ENCODE results near the gene DCAF7.

Gene DCAF7

DNA sequence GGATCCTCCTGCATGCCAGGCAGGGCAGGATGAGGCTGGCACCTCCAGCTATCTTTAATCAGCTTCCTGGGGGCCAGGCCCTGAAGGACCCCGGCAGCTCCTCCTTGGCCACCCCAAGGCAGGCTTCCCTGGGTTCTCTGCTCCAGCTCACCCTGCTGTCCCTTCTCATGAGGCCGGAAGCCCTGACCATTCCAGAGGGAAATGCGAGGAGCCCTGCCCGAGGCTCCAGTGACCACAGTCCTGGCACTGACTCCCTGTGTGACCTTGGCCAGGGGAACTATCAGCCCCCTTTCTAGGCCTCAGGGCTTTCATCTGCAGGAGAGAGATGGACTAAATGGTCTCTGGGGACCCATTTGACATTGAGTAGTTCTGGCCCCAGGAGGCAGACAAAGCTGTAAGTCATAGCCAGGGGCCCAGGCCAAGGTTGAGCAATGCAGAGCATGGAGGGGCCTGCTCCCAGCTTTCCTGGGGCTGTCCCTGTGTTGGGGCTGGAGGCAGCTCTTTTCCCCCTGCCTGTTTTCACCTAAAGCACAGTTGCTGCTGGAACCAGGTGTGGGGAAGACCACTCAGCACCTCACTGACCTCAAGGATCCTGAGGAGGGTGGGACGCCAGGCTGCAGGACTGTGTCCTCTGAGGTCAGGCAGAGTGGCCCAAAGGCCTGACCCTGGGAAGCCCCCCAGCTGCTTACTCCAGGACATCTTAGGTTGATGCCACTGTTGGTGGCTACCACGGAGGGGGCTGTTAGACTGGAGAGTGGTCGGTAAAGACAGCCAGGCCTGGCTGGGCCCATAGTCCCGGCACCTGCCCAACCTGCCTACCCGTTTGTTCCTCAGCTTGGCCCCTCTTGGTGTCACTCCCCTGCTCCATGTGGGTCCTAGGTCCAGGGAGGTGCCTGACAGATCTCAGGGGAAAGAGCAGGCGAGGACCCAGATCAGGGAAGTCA is 19.0 kb upstream of the DCAF7 start:
- Histone ChIP-seq H3K79me2 (ENCODE audit: insufficient read depth, low read depth) (no peaks in the 10 kb centered on the region), H3K4me1 (ENCODE audit: low read depth, poor library complexity, severe bottlenecking) (no peaks in the 10 kb centered on the region), H3K4me2 (no peak overlapping the region), H3K9ac (no peak overlapping the region), H3K4me3 (IDR thresholded peaks at IDR 0.05; ENCODE audit: insufficient read depth, low read depth, low read length) (no peak overlapping the region), H3K27me3 (ENCODE audit: insufficient read depth, low read depth) (peaks cover 27% of the 10 kb centered on the region), H3K27ac (no peak overlapping the region), H2AFZ (ENCODE audit: low read depth) (no peak overlapping the region), H3K36me3 (ENCODE audit: insufficient read depth) (no peaks in the 10 kb centered on the region), H4K20me1 (ENCODE audit: insufficient read depth) (no peaks in the 10 kb centered on the region)
- TF ChIP-seq CTCF (conservative IDR thresholded peaks at IDR 0.05; ENCODE audit: low read depth, low read length) = no peak

DNA sequence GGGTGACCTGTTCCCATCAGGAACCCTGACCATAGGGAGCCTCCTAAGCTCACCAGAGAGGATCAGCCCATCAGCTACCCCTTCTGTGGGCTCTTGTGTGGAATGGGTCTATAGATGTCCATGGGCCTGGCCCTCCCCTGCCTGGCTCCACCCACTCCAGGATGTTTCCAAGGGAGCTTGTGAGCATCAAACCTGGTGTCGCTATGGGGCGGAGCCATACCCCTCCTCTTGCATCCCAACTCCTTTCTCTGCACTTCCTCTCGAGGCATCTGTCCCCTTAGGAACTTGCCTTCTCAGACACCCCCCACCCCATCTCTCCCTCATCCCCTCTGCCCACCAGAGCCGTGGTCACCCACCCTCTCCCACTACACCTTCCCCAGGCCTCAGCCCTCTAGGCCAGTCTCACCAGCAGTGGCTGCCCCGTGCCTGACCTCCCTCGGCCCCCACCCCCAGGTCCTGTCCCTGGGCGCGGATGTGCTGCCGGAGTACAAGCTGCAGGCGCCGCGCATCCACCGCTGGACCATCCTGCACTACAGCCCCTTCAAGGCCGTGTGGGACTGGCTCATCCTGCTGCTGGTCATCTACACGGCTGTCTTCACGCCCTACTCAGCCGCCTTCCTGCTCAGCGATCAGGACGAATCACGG is 16.7 kb upstream of the DCAF7 start:
- Histone ChIP-seq H3K79me2 (ENCODE audit: insufficient read depth, low read depth) (no peaks in the 10 kb centered on the region), H3K27me3 (ENCODE audit: insufficient read depth, low read depth) (peaks cover 13% of the 10 kb centered on the region; the same call in 1 of the 2 replicates), H3K36me3 (ENCODE audit: insufficient read depth) (no peaks in the 10 kb centered on the region), H4K20me1 (ENCODE audit: insufficient read depth) (no peaks in the 10 kb centered on the region), H3K4me3 (IDR thresholded peaks at IDR 0.05; ENCODE audit: insufficient read depth, low read depth, low read length) (no peak overlapping the region), H2AFZ (ENCODE audit: low read depth) (no peak overlapping the region), H3K9ac (no peak overlapping the region), H3K4me2 (no peak overlapping the region), H3K27ac (no peak overlapping the region), H3K4me1 (ENCODE audit: low read depth, poor library complexity, severe bottlenecking) (no peaks in the 10 kb centered on the region)
- no peak for TF ChIP-seq CTCF (conservative IDR thresholded peaks at IDR 0.05; ENCODE audit: low read depth, low read length)

DNA sequence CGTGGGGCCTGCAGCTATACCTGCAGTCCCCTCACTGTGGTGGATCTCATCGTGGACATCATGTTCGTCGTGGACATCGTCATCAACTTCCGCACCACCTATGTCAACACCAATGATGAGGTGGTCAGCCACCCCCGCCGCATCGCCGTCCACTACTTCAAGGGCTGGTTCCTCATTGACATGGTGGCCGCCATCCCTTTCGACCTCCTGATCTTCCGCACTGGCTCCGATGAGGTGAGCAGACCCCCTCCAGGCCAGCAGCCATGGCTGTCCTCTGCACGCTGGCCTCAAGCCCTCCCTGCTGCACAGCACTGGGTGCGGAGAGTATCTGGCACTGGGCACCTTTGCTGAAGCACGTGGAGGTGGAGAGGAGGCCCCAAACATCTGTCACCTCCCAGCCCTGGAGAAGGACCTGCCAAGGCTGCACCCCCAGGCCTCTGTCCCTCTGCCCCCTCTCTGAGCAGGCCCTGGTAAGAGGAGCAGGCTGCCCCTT is 16.2 kb upstream of the DCAF7 start:
- no peak overlapping the region for H3K4me3 ChIP-seq (IDR thresholded peaks at IDR 0.05; ENCODE audit: insufficient read depth, low read depth, low read length)
- H3K4me2 ChIP-seq = no peak overlapping the region
- peaks cover 13% of the 10 kb centered on the region; the same call in 1 of the 2 replicates for H3K27me3 ChIP-seq (ENCODE audit: insufficient read depth, low read depth)
- H3K27ac ChIP-seq = no peak overlapping the region
- no peak overlapping the region for H3K9ac ChIP-seq
- no peaks in the 10 kb centered on the region for H3K4me1 ChIP-seq (ENCODE audit: low read depth, poor library complexity, severe bottlenecking)
- H2AFZ ChIP-seq (ENCODE audit: low read depth) = no peak overlapping the region
- H3K36me3 ChIP-seq (ENCODE audit: insufficient read depth) = no peaks in the 10 kb centered on the region
- no peaks in the 10 kb centered on the region for H4K20me1 ChIP-seq (ENCODE audit: insufficient read depth)
- TF ChIP-seq CTCF (conservative IDR thresholded peaks at IDR 0.05; ENCODE audit: low read depth, low read length) = no peak
- H3K79me2 ChIP-seq (ENCODE audit: insufficient read depth, low read depth) = no peaks in the 10 kb centered on the region

DNA sequence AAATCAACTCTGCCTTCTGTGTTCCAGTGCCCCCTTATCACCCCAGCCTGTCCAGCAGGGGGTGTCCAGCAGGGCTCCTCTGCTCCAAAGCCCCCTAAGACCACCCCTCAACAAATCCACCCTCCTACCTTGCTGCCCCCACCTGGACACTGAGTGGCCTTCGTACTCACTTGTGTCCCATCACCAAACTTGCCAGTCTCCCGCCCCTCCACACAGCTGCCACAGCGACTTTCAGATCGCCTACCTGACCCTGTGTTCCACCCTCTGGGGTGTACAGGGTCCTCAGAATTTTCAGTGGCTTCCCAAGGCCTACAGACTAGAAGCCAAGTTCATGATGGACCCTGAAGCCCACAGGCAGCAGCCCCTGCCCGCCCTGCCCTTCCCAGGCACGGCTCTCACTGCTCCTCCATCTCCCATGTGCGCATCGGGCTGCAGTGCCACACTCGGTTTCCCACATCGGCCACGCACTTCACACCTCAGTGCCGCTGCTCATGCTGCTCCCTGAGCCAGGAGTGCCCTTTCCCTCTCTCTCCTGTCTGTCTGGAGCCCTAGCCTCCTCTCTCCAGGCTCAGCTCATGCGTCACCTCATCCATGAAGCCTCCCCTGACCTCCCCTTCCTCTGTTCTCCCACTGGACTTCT is 15.3 kb upstream of the DCAF7 start:
- H3K4me3 ChIP-seq (IDR thresholded peaks at IDR 0.05; ENCODE audit: insufficient read depth, low read depth, low read length) = no peak overlapping the region
- no peaks in the 10 kb centered on the region for H3K36me3 ChIP-seq (ENCODE audit: insufficient read depth)
- H3K79me2 ChIP-seq (ENCODE audit: insufficient read depth, low read depth) = no peaks in the 10 kb centered on the region
- no peak overlapping the region for H3K4me2 ChIP-seq
- no peak for TF ChIP-seq CTCF (conservative IDR thresholded peaks at IDR 0.05; ENCODE audit: low read depth, low read length)
- H2AFZ ChIP-seq (ENCODE audit: low read depth) = no peak overlapping the region
- no peaks in the 10 kb centered on the region for H3K4me1 ChIP-seq (ENCODE audit: low read depth, poor library complexity, severe bottlenecking)
- no peak overlapping the region for H3K9ac ChIP-seq
- peaks cover 11% of the 10 kb centered on the region; the same call in 1 of the 2 replicates for H3K27me3 ChIP-seq (ENCODE audit: insufficient read depth, low read depth)
- H4K20me1 ChIP-seq (ENCODE audit: insufficient read depth) = no peaks in the 10 kb centered on the region
- H3K27ac ChIP-seq = no peak overlapping the region
